GM12873 (cell line): ENCODE data around the gene XKR7.

Experiments used
- CTCF ChIP-seq: IDR thresholded peaks from 2 replicates; pipeline ENCODE4 v1.5.1; 2012; ENCODE audit warnings: low read depth, mild to moderate bottlenecking, moderate library complexity, low read length, control low read depth; ENCODE audit not compliant: insufficient read depth; ENCODE audit errors: missing control alignments

Gene XKR7

GRCh38 chr20:31956556-31957526 lies 11.1 kb upstream of the XKR7 start:
- no peak for TF ChIP-seq CTCF

- TF ChIP-seq CTCF = no peak
These were observed 5.2 kb upstream of the XKR7 start for GRCh38 chr20:31962761-31963160.

- no peak for TF ChIP-seq CTCF
These were observed 4.1 kb upstream of the XKR7 start for GRCh38 chr20:31963889-31964288.

GRCh38 chr20:31966991-31967655 lies 828 bp upstream of the XKR7 start:
- TF ChIP-seq CTCF = no peak

GRCh38 chr20:31968291-31969126 lies 558 bp downstream of the XKR7 start:
- TF ChIP-seq CTCF = no peak

- no peak for TF ChIP-seq CTCF
These were observed 2.0 kb downstream of the XKR7 start for GRCh38 chr20:31969991-31970390.

GRCh38 chr20:31972471-31973021 lies 4.6 kb downstream of the XKR7 start:
- TF ChIP-seq CTCF = no peak
